ENCODE results near the gene NPC1L1.
"Not testable (repeated sequence)": the region's sequence is repeated elsewhere in the genome, so short reads cannot be mapped to it uniquely, and the experiment has no call there.

NPC1L1 gene

DNA sequence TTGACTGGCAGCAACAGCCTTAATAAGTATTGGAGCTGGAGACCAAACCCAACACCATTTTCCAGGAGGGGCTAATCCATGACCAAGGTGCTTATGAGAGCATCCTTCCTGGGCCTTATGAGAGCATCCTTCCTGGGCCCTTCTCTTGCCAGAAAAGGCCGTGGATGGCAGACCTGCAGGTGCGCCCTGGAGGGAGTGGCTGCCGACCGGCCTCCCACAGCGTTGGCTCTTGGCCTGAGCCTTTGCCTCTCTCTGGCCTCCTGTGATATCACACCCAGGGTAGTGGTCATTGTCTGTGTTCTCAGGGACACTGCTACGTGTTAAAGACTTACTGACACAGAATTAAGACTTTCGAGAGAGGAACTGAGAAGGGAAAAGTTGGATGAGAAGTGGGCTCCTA is 28.4 kb downstream of the NPC1L1 start:
- in situ Hi-C loops (cut with MboI; ENCODE audit: low sequenced_read_pairs): no loop called here

DNA sequence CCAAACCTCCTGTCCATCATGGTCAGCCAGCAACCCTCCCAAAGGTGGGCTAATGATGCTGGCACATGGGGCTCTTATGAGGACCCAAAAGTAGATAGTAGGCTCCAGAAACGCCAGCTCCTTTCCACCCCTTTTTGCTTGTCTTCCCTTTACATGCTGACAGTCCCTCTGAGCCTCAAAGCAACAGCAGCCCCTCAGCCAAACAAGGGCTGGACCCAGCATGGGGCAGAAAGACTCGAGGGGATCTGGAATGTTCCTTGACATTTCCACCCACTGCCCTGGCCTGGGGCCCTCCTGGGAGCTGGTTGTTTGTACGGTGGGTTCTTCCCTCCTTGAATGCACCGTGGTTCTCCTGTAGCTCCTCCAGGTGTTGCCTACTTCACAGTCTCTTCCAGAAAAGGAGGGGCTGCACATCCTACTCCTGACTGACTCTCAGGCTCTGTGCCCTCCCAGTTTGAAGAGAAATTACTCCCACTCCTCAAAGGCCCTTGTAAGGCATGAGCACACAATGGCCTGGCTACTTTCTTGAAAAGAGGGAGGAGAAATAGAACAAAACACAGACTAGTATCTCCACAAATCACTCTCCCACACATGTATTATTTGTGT is 29.2 kb downstream of the NPC1L1 start:
- in situ Hi-C loops (cut with MboI; ENCODE audit: low sequenced_read_pairs): no loop called here

DNA sequence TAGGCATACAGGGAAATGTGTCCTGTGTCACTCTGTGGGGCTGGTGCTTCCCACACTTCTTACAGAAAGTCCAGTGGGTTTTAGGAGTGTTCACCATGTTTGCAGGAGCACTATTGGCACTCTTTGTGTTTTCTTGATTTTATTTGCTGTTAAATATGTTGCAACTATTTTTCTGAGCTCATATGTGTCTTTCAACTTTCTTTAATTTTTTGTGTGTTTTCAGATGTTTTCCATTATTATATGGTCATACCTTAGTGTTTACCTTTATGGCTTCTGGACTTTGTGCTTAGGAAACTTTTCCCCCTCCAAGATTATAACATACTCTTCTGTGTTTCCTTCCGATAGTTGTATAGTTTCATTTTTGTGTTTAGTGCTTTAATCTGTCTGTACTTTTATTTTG is 29.9 kb downstream of the NPC1L1 start:
- in situ Hi-C loops (cut with MboI; ENCODE audit: low sequenced_read_pairs): no loop called here

DNA sequence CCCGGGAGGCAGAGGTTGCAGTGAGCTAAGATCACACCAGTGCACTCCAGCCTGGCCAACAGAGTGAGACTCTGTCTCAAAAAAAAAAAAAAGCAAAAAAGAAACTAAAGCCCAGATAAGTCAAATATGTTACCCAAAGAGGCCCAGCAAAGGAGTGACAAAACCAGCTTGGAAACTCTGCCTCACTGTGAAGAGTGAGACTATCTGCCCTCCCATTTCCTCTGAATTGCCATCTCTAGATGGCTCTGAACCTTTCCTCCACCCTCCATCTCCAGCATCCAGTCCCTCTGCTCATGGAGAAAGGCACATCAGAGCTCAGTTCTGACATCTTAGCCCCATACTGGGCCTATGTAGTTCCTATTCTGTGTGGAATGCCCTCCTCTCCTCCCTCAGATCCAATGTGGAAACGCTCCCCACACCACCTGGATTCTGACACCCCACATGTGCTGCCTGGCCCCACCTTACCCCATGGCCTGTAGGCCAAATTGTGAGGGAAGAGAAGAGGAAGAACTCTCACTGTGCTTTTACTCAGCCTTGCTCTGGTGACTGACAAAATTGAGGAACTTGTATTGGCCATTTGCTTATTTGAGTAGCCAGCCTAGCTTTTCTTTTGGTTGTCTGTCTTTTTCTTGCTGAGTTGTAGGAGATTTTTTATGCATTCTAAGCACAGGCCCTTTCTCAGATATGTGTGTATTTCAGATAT is 32.7 kb downstream of the NPC1L1 start:
- in situ Hi-C loops (cut with MboI; ENCODE audit: low sequenced_read_pairs): no loop called here

DNA sequence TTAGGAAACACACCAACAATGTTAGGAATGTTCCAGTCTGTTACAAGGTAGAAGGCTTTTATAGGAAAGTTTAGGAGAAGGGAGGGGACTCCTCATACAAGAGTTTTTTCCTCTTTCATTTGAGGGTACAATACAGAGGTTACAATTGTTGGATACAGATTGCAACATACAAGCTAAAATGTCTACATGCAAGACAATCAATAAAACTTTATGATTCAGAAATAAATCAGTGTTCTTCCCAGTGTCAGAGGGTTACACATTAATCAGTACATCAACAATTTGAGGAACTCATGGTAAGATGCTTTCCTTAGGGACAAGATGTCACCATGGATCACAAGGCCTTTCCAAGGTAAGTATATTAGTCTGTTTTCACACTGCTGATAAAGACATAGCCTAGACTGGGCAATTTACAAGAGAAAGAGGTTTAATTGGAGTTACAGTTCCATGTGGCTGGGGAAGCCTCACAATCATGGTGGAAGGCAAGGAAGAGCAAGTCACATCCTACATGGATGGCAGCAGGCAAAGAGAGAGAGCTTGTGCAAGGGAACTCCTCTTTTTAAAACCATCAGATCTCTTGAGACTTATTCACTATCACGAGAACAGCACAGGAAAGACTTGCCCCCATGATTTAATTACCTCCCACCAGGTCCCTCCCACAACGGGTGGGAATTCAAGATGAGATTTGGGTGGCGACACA is 34.4 kb downstream of the NPC1L1 start:
- in situ Hi-C loops (cut with MboI; ENCODE audit: low sequenced_read_pairs): not testable (repeated sequence)

DNA sequence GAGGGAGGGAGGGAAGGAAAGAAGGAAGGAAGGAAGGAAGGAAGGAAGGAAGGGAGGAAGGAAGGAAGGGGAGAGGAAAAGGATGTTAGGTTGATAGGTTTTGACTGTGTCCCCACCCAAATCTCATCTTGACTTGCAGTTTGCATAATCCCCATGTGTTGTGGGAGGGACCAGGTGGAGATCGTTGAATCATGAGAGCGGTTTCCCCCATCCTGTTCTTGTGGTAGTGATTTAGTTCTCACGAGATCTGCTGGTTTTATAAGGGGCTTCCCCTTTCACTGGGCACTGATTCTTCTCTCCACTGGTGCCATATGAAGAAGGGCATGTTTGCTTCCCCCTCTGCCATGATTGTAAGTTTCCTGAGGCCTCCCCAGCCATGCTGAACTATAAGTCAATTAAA is 35.5 kb downstream of the NPC1L1 start:
- in situ Hi-C loops (cut with MboI; ENCODE audit: low sequenced_read_pairs): no loop called here

DNA sequence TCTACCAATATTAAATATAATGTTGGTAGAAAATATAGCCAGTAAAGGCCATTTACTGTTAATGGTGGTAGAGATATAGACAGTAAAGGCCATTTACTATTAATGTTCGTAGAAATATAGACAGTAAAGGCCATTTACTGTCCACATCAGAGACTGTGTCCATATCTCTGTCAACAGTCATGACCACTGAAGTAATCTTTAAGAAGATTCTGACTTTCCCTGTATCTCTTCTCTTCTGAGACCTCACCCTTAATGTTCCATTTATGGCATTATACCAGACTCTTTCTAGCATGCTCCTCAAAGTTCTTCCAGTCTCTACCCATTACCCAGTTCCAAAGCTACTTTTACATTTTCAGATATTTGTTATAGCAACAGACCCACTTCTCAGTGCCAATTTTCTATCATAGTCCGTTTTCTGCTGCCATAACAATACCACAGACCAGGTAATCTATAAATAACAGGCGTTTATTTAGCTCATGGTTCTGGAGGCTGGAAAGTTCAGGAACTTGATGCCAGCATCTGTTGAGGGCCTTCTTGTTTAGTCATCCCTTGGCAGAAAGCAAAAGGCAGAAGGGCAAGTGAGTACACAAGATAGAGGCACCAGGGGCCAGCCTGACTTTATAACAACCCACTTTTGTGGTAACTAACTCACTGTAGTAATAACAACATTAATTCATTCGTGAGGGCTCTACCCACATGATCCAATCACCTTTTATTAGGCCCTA is 42.7 kb downstream of the NPC1L1 start:
- in situ Hi-C loops (cut with MboI; ENCODE audit: low sequenced_read_pairs): no loop called here

DNA sequence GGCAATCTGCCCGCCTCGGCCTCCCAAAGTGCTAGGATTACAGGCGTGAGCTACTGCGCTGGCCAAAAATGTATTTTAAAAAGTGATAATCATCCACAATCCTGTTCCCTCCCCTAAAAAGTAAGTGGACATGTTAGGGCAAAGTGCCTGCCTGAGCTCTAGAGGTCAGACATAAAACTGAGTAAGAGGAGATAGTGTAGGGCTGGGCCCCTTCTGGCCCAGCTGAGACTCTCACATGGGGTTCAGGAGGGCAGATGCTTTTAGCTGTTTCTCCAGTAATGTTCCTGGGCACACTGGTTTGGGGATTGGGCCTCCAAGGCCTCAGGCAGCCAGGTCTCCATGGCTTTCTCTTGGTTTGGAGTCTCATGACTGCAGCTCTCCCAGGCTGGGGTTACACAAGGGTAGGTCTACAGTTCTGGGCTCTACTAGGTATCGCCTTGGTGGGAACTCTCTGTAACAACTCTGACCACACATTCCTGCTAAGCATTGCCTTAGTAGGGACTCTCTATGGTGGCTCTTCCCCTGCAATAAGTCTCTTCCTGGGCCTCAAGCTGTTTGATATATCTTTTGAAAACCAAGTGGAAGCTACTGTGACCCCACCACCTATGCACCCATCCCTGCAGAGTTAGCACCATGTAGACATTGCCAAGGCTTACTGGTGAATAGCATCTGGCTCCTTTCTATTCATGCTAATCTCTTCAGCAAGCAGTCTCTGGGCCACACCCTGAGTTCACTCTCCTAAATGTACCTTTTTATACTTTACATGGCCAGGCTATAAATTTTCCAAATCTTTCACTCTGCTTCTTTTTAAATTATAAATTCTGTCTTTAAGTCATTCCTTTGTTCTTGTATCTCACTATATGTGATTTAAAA is 43.7 kb downstream of the NPC1L1 start:
- in situ Hi-C loops (cut with MboI; ENCODE audit: low sequenced_read_pairs): no loop called here

DNA sequence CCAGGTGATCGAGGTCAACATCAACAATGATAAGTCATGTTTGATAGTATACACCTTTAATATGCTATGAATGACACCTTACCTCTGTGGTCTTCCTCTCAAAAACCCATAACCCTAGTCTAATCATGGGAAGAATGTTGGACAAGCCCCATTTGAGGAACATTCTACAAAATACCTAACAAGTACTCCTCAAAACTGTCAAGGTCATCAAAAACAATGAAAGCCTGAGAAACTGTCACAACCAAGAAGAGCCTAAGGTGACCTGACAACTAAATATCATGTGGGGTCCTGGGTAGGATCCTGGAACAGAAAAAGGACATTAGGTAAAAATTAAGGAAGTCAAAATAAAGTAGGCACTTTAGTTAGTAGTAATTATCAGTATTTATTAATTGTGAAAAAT is 44.7 kb downstream of the NPC1L1 start:
- in situ Hi-C loops (cut with MboI; ENCODE audit: low sequenced_read_pairs): no loop called here

DNA sequence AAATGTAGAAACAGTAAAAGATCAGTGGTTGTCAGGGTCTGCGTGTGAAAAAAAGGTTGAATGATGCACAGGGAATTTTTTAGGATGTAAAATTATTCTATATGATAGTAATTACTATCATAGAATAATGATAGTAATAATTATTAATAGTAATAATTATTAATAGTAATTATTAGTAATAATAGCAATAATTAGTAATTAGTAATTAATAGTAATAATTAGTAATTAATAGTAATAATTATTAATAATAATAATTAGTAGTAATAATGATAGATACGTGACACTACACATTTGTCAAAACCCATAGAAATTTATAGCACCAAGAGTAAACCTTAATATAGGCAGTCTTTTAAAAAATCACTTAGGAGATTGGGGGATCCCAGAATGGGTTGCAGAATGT is 46.2 kb downstream of the NPC1L1 start:
- in situ Hi-C loops (cut with MboI; ENCODE audit: low sequenced_read_pairs): no loop called here

DNA sequence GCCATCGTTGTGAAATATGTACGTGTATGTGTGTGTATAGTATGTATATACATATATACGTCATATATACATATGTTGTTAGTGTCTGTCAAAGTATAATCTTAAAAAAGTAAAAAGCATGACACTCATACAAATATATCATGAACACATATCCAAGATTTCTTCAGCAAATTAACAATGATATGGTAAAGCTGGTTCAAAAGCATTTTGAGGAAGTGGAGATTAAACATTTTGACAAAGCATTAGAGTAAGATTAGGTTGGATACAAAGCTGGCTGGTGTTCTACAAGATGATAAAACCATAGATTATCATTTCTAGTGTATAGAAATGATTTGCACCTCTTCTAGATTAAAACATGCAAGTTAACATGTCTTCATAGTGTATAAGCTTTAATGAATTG is 49.9 kb downstream of the NPC1L1 start:
- in situ Hi-C loops (cut with MboI; ENCODE audit: low sequenced_read_pairs): no loop called here

DNA sequence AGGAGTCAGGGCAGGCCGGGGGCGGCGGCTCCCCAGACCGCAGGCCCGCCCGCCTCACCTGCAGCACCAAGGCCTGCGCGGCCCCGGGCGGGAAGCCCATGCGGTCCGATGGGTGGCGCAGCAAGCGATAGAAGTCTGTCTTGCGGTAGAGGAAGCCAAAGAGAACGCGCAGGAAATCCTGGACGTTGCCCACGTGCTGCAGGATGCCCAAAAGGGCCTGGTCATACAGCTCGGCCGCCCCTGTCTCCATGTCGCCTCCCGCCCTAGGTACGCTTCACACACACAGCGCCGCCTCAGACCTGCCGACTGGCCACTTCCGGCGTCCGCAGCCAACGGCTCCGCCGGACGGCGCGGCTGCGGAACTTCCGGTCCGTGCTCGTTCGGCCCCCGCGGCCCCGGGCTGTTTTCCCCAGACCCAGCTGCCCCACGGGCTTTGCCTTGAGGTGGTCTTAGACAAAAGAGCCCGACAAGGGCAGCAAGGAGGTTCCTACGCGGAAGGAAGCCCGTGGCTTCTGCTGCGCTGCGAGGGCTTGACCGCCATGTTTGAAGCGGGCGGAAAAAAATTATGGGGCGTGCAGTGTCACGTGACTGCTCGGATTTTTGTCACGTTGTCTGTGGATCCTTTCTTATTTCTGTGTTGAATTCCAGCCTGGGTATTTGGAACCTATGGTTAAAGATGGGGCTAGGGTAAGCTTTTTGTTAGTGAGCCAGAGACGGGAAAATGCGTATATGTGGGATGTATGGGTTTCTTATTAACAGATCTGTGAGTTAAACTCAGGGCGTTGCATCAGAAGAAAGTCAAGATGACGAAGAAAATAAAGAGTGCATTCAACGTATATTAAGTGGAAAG is 50.6 kb downstream of the NPC1L1 start, which contains the start of gene NUDCD3:
NUDCD3 (minus strand) TSS at position 308 of the 850 bp plus-strand sequence; CDS start at position 250, 58 bp downstream.
- in situ Hi-C loops (cut with MboI; ENCODE audit: low sequenced_read_pairs): no loop called here

DNA sequence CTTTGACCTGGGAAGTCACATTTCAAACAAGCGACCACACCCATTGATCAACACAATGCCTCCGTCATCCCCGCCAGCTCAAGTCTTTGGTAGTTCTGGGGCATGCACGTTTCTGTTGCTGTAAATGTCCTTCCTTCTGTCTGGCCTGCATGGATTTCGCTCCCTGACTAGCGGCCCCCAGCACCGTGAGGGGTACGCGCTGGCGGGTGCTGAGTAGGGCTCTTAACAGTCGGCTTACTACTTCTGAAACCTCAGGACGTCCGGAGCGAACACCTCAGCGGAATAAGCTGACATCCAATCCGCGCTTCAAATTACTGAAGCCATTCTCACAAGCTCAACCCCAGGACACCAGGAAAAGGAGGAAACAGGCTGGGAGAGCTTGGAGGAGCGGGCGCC is 51.2 kb downstream of the NPC1L1 start:
- in situ Hi-C loops (cut with MboI; ENCODE audit: low sequenced_read_pairs): no loop called here

DNA sequence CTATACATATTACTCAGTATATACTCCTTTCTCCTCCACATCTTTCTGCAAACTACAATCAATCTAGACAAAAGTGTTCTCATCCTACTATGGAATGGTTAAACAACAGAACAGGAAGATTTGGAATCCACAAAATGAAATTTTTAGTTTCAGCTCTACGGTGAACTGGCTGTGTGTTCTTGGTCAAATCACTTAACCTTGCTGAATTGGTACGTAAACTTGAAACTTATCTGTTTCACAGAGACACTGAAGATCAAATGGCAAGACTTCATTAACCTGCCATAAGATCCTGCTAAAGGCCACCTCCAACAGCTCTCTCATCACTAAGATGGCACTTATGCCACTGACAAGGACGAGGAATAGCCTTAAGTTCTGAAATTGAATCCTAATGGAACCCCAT is 52.2 kb downstream of the NPC1L1 start:
- in situ Hi-C loops (cut with MboI; ENCODE audit: low sequenced_read_pairs): no loop called here

DNA sequence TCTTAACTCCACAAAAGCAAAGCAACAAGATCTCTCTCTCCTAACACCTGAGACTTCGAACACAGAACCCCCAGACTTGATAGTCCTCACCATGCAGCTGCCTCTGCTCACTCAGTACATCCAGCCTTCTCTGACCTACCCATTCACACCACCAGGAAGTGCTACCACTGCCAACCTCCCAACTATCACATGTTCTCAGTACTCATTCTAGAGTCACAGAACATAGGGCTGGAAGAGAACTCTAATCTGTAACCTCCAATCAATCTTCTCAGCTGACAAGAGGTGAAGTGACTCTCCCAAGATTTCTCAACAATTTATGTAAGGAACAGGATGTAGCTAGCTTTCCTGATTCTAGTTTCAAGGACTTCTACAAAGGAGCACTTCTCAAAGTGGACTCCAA is 54.4 kb downstream of the NPC1L1 start:
- in situ Hi-C loops (cut with MboI; ENCODE audit: low sequenced_read_pairs): no loop called here

DNA sequence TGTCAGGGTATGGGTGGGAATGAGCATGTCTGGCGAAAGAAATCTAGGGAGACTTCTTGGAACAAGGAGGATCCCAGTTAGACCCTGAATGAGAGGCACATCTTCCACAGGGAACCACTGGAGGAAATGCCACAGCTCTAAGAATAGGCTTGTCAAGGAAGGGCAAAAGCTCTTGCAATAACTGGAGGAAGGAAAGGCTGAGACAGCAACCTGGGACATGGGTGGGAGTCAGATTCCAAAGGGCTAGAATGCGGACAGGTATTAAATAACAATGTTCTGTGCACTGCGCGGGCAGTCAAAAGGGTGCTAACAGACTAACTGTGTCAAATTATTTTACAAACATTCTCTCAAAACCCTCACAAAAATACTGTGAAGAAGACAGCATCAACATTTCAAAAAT is 55.1 kb downstream of the NPC1L1 start:
- in situ Hi-C loops (cut with MboI; ENCODE audit: low sequenced_read_pairs): no loop called here

DNA sequence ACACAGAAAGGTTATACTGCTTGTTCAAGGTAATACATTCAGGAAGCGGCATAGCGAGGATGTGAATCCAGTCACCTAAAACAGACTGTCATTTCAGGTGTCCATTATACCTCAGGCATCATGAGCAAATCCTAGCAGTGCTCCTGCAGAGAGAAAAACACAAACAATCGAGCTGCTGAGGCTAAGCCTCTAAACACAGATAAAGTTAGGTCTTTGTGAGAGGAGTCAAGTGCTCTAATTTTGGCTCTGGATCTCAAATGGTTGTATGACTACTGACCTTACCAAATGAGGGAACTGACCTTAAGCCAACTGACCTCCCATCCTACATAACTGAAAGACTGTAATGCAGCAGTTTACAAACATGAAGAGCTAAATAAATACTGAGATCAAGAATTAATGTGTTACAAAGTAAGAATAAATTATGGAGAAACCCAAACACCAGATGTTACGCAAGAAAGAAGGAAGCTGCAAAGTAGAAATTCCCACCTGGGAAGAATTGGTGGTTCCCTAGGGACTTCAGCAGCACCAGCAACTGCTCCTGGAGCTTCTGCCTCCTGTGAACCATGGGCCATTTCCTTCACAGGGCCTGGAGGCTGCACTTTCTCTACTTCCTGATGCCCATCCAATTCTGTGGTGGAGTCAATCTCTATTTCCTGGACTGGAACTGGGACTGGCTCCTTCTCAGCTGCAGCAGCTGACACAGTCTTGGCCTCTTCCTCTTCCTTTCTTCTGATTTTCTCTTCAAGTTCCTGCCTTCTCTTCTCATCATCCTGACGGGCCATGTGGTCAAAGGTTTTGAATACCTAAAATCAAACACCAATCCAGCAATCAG is 56.4 kb downstream of the NPC1L1 start:
- in situ Hi-C loops (cut with MboI; ENCODE audit: low sequenced_read_pairs): no loop called here

DNA sequence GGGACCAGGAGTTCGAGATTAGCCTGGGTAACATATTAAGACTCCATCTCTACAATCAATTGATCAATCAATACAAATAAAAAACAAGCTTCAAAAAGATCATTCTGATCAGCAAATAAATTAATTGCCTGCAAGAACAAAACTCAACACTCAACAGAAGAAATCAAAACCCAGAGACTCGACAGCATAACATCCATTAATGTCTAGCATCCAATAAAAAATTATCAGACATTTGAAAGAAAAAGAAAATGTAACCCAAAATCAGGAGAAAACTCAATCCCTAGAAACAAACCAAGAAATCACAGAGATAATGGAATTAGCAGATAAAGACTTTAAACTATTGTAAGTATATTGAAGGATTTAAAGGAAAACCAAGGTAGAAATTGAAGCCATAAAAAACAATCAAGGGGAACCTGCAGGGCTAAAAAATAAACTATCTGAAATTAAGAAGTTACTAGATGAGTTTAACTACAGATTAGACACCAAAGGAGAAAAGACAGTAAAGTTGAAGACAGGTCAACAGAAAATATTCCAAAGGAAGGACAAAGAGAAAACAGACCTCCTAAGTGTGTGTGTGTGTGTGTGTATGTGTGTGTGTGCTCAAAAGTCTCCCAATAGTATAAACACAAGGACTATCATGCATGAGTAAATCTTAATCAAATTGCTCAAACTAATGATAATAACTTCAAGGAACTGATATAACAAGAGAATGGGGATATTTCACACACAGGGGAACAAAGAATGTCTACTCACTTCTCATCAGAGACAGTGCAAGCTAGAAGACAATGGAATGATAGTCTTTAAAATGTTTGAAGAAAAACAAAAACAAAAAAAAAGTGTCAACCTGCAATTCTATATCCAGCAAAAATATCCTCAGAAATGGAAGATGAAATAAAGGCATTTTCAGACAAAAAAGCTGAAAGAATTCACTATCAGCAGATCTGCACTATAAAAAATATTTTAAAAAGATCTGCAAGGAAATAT is 58.3 kb downstream of the NPC1L1 start:
- in situ Hi-C loops (cut with MboI; ENCODE audit: low sequenced_read_pairs): no loop called here
